Liver (tissue), 3 donors: ENCODE results near the gene ZBTB2.

ENCODE experiments used
- ATF3 ChIP-seq: IDR thresholded peaks from 2 replicates; pipeline ENCODE4 v1.6.1; 2016; ENCODE audit warnings: antibody characterized with exemption
- CTCF ChIP-seq: fragments of 150-350 bp; IDR thresholded peaks from 2 replicates; pipeline ENCODE4 v1.5.1; 2017; ENCODE audit warnings: improper control_type of control experiment, low read depth, low read length; ENCODE audit not compliant: missing input control
- FOXA1 ChIP-seq: IDR thresholded peaks from 2 replicates; pipeline ENCODE4 v1.6.1; 2016; ENCODE audit warnings: antibody characterized with exemption
- GABPA ChIP-seq, 2 donors: IDR thresholded peaks in 1 of 2; conservative IDR thresholded peaks in 1 of 2; 2 replicates each; pipeline ENCODE4 v1.6.1; 2016; ENCODE audit warnings: antibody characterized with exemption in 2 of 2, mild to moderate bottlenecking in 1 of 2, moderate library complexity in 1 of 2
- JUND ChIP-seq, 2 donors: IDR thresholded peaks; 2 replicates each; pipeline ENCODE4 v1.6.1; 2016; ENCODE audit warnings: antibody characterized with exemption in 2 of 2
- NR2F2 ChIP-seq: IDR thresholded peaks from 2 replicates; pipeline ENCODE4 v1.6.1; 2016; ENCODE audit warnings: antibody characterized with exemption
- RAD21 ChIP-seq, 2 donors: IDR thresholded peaks; 2 replicates each; pipeline ENCODE4 v1.6.1; 2016; ENCODE audit warnings: antibody characterized with exemption in 2 of 2, mild to moderate bottlenecking in 2 of 2
- SP1 ChIP-seq: IDR thresholded peaks from 2 replicates; pipeline ENCODE4 v1.6.1; 2018; ENCODE audit warnings: antibody characterized with exemption, mild to moderate bottlenecking
- TAF1 ChIP-seq: conservative IDR thresholded peaks from 2 replicates; pipeline ENCODE4 v1.6.1; 2016; ENCODE audit warnings: antibody characterized with exemption, mild to moderate bottlenecking
- YY1 ChIP-seq: IDR thresholded peaks from 2 replicates; pipeline ENCODE4 v1.6.1; 2016; ENCODE audit warnings: antibody characterized with exemption, mild to moderate bottlenecking
- TF ChIP-seq, protein P1 (sequence below): IDR thresholded peaks from 2 replicates; pipeline ENCODE4 v1.6.1; 2016; ENCODE audit warnings: antibody characterized with exemption, mild to moderate bottlenecking
- TF ChIP-seq, protein P2 (sequence below): IDR thresholded peaks from 2 replicates; pipeline ENCODE4 v1.6.1; 2016; ENCODE audit warnings: antibody characterized with exemption
- donor health status: healthy.
- donor health status: healthy.

DNA sequence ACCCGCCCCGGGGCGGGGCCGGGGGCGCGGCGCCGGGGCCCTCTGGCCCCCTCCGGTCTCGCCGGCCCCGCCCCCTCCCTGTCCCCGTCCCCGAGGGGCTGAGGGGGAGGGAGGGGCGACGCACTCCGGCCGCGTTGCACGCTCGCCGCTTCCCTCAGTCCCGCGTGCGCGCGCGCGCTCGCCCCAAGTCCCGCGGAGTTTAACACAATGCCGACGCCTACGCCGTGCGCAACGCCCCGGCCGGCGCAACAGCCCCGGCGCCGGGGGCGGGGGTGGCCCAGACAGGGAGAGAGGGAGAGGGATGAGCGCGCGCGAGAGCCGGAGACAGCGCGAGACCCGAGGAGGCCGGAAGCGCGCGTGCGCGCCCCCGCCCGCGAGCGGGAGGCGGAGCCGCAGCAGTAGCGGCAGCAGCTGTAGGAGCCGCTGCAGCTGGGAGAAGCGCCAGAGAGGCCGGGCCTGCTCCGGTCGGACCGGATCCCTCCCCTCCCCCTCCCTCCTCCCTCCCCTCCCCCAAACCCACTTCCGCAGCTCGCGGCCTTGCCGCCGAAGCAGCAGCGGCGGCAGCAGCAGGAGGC, 996 bp downstream of the ZBTB2 start:
- TF ChIP-seq CTCF (no peak), YY1 (no peak), GABPA (IDR thresholded peaks at IDR 0.05 in 1 of 2, conservative IDR thresholded peaks at IDR 0.05 in 1 of 2) (peak in 1 of 2 donors; percentile 45), NR2F2 (no peak), TAF1 (no peak), FOXA1 (no peak), RAD21 (IDR thresholded peaks at IDR 0.05) (no peak), SP1 (no peak), ATF3 (no peak), JUND (IDR thresholded peaks at IDR 0.05) (no peak)
- TF ChIP-seq, protein P1, sequence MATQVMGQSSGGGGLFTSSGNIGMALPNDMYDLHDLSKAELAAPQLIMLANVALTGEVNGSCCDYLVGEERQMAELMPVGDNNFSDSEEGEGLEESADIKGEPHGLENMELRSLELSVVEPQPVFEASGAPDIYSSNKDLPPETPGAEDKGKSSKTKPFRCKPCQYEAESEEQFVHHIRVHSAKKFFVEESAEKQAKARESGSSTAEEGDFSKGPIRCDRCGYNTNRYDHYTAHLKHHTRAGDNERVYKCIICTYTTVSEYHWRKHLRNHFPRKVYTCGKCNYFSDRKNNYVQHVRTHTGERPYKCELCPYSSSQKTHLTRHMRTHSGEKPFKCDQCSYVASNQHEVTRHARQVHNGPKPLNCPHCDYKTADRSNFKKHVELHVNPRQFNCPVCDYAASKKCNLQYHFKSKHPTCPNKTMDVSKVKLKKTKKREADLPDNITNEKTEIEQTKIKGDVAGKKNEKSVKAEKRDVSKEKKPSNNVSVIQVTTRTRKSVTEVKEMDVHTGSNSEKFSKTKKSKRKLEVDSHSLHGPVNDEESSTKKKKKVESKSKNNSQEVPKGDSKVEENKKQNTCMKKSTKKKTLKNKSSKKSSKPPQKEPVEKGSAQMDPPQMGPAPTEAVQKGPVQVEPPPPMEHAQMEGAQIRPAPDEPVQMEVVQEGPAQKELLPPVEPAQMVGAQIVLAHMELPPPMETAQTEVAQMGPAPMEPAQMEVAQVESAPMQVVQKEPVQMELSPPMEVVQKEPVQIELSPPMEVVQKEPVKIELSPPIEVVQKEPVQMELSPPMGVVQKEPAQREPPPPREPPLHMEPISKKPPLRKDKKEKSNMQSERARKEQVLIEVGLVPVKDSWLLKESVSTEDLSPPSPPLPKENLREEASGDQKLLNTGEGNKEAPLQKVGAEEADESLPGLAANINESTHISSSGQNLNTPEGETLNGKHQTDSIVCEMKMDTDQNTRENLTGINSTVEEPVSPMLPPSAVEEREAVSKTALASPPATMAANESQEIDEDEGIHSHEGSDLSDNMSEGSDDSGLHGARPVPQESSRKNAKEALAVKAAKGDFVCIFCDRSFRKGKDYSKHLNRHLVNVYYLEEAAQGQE, result no peak
- TF ChIP-seq, protein P2, sequence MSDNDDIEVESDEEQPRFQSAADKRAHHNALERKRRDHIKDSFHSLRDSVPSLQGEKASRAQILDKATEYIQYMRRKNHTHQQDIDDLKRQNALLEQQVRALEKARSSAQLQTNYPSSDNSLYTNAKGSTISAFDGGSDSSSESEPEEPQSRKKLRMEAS, result no peak
